Stomach smooth muscle (tissue), 2 donors: ENCODE results near the gene LENG1.

Experiments
- H3K27ac ChIP-seq: one replicate; pipeline ENCODE4 v1.7.0; 2013; ENCODE audit warnings: mild to moderate bottlenecking, low read length, inconsistent platforms
- H3K27me3 ChIP-seq, 2 donors: one replicate each; pipeline ENCODE4 v1.7.0; 2013; ENCODE audit warnings: low read length in 2 of 2; ENCODE audit not compliant: insufficient read depth in 2 of 2, control insufficient read depth in 1 of 2
- H3K36me3 ChIP-seq, 2 donors: one replicate each; pipeline ENCODE4 v1.7.0; 2013; ENCODE audit warnings: low read length in 2 of 2; ENCODE audit not compliant: control insufficient read depth in 2 of 2, insufficient read depth in 2 of 2
- H3K4me1 ChIP-seq: one replicate; pipeline ENCODE4 v1.7.0; 2013; ENCODE audit warnings: low read length; ENCODE audit not compliant: control insufficient read depth, insufficient read depth
- H3K4me3 ChIP-seq, 2 donors: one replicate each; pipeline ENCODE4 v1.7.0; 2013; ENCODE audit warnings: low read length in 2 of 2
- H3K9ac ChIP-seq, 2 donors: one replicate each; pipeline ENCODE4 v1.7.0; 2013; ENCODE audit warnings: low read length in 2 of 2, mild to moderate bottlenecking in 1 of 2
- H3K9me3 ChIP-seq, 2 donors: one replicate each; pipeline ENCODE4 v1.7.0; 2013; ENCODE audit warnings: low read length in 2 of 2; ENCODE audit not compliant: control insufficient read depth in 2 of 2
- donor health status: healthy.
- donor health status: Pancreatic carcinoma.

LENG1 gene

DNA sequence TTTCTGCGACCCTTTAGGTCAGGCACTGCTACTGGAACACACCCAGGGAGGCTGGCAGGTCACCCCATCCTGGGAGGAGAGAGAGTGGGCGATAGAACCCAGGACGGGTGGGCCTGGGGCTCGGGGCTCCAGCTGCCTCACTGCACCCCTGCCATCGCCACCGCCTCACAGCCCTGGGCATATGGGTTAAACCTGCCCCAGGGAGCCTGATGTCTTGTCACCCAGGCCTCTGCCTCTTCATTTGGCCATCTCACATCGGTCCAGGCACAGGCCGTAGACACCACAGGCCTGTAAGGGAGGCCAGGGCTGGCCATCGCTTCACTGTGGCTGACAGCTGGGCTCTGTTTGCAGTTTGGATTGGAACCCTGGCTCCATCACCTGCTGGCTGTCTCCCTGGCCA, 33.8 kb downstream of the LENG1 start:
- no peak overlapping the region for H3K9ac ChIP-seq

DNA sequence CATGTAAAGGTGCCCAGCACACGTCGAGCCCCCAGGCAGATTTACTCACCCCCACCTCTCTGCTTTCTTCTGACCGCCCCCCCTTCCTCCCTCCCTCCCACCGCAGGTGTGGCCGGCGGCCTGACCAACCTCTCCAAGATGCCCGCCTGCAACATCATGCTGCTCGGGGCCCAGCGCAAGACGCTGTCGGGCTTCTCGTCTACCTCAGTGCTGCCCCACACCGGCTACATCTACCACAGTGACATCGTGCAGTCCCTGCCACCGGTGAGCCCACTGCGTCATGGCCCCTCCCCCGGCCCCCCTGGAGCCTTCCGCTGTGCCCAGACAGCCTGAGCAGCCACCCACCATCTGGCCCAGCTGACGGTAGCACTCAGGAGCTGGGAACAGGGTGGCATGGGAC, 35.1 kb downstream of the LENG1 start:
- Histone ChIP-seq H3K9me3 (no peaks in the 10 kb centered on the region), H3K27me3 (no peaks in the 10 kb centered on the region), H3K27ac (no peak overlapping the region), H3K9ac (no peak overlapping the region), H3K4me3 (no peak overlapping the region), H3K4me1 (no peaks in the 10 kb centered on the region), H3K36me3 (peaks cover 58 to 72% of the 10 kb centered on the region in 2 donors)

More for the DNA sequence above, 33.8 kb downstream of the LENG1 start:
- H3K9me3 ChIP-seq = no peaks in the 10 kb centered on the region
- no peaks in the 10 kb centered on the region for H3K4me1 ChIP-seq
- peaks cover 56 to 65% of the 10 kb centered on the region in 2 donors for H3K36me3 ChIP-seq
- no peak overlapping the region for H3K27ac ChIP-seq
- H3K27me3 ChIP-seq = no peaks in the 10 kb centered on the region
- no peak overlapping the region for H3K4me3 ChIP-seq

DNA sequence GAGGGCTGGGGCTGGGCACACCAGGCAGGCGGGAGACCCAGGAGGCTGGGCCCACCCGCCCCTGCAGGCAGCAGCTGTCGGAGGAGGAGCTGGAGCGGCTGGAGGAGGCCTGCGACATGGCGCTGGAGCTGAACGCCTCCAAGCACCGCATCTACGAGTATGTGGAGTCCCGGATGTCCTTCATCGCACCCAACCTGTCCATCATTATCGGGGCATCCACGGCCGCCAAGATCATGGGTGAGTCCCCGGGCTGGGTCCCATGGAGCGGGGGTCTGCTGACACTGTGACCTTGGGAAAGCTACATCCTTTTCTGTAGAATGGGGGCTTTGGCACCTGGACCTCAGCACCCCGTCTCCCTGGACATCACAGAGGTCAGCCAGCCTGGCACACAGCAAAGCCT, 35.8 kb downstream of the LENG1 start:
- no peaks in the 10 kb centered on the region for H3K9me3 ChIP-seq
- no peaks in the 10 kb centered on the region for H3K4me1 ChIP-seq
- H3K27ac ChIP-seq = no peak overlapping the region
- H3K9ac ChIP-seq = no peak overlapping the region
- H3K4me3 ChIP-seq = no peak overlapping the region
- no peaks in the 10 kb centered on the region for H3K27me3 ChIP-seq
- peaks cover 53 to 70% of the 10 kb centered on the region in 2 donors for H3K36me3 ChIP-seq

DNA sequence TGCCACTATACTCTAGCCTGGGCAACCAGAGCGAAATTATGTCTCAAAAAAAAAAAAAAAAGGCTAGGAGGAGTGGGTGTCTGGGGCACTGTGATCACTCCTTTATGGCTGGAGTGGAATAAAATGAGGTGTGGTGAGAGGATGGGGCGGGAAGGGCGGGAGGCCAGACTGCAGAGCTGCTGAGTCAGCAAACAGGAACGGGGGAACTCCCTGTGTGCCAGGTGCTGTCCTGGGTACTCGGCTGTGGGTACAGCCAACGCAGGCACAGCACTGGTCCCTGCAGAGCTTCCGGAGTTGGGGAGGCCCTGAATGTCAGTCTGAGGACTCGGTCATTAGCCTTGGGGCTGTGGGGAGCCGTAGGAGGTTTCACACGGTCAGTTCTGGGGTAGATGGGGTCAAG, 38.3 kb downstream of the LENG1 start:
- H3K4me1 ChIP-seq = peaks cover 10% of the 10 kb centered on the region
- H3K36me3 ChIP-seq = peaks cover 47 to 63% of the 10 kb centered on the region in 2 donors
- H3K27me3 ChIP-seq = no peaks in the 10 kb centered on the region
- H3K4me3 ChIP-seq = no peak overlapping the region
- no peaks in the 10 kb centered on the region for H3K9me3 ChIP-seq
- H3K9ac ChIP-seq = no peak overlapping the region
- no peak overlapping the region for H3K27ac ChIP-seq

DNA sequence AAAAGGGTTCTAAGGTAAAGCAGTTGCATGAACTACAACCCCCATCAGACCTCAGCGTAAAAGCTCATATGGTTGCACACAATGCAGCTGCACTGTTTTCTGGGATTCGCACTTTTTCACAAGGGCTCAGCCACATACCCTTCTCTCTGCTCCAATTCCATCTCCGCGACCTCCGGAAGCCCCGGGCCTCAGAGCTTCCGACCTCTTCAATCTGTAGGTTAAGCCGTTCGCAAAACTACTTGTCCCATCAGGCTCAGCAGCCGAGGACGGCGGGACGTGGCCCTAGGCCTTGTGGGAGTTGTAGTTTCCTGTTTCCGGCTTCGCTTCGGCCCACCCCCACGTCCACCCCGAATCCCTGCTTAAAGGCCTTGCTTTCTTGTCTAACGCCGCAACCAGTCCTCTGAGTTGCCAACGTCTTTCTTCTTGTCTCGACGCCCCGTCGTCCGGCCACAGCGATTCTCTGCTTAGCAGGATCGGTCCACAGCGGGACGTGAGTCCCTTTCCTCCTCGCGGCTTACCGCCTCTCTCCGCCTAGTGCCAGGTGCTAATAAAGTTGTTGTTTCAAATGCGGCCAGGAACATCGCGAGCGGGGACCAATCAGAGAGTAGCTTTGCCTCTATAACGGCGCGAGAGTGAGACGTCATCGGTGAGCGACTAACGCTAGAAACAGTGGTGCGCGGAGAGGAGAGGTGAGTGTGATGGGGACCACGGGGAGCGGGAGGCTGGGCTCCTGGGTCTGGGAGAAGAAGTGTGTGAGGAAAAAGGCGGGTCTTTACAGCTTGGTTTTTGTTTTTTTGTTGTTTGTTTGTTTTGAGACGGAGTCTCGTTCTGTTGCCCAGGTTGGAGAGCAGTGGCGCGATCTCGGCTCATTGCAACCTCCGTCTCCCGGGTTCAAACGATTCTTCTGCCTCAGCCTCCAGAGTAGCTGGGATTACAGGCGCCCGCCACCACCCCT, 44.1 kb downstream of the LENG1 start, which contains the start of the genes PRPF31 and TFPT:
TSS of gene PRPF31 (plus strand) at position 646 of the 955 bp plus-strand sequence. CDS start 2,525 bp downstream, outside the sequence.
TSS of gene TFPT (minus strand) at position 549 of the 955 bp plus-strand sequence. CDS start at position 161, 388 bp downstream.
- peak within 1 kb of the TSS; percentile 99 for H3K4me3 ChIP-seq
- H3K36me3 ChIP-seq = peaks cover 9 to 25% of the 10 kb centered on the region in 2 donors
- peak within 1 kb of the TSS; percentile 88 to 96 for H3K9ac ChIP-seq
- peak within 1 kb of the TSS; percentile 88 for H3K27ac ChIP-seq
- peaks cover 26% of the 10 kb centered on the region for H3K4me1 ChIP-seq
- no peaks in the 10 kb centered on the region for H3K9me3 ChIP-seq
- no peaks in the 10 kb centered on the region for H3K27me3 ChIP-seq

DNA sequence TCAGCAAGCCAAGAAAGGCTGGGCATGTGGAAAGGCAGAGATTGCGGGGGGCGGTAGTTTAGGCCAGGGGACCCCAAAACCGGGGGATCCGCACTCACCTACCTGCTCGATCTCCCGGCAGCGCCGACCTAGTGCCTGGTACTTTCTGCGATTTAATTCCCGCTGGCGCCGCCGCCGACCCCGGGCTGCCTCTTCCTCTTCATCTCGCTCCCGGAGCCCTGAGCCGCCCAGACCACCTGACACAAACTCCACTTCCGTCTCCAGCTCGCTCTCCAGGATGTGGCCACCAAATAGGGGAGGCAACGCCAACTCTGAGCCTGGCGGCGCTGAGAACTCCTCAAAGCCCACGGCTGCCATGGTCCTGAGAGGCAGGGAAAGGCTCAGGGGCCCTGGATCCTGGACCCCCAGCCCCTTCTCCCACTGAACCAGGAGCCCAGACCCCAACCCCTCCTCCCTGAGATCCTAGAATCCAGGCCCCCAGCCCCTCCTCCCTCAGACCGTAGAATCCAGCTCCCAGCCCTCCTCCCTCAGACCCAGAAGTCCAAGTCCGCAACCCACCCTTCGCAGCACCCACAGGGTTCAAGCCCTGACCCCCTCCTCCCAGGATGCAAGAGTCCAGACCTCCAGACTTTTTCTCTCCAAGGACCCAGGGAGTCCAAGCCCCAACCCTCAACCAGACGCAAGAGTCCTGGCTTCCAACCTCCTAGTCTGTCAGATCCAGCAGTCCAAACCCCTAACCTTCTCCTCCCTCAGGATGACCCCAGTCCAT, 45.0 kb downstream of the LENG1 start:
- H3K9ac ChIP-seq = peak overlapping the region; percentile 88 to 96
- peaks cover 26% of the 10 kb centered on the region for H3K4me1 ChIP-seq
- H3K4me3 ChIP-seq = peak overlapping the region; percentile 99
- H3K27me3 ChIP-seq = no peaks in the 10 kb centered on the region
- H3K9me3 ChIP-seq = no peaks in the 10 kb centered on the region
- H3K36me3 ChIP-seq = peaks cover 12 to 22% of the 10 kb centered on the region in 2 donors
- peak overlapping the region; percentile 88 for H3K27ac ChIP-seq

DNA sequence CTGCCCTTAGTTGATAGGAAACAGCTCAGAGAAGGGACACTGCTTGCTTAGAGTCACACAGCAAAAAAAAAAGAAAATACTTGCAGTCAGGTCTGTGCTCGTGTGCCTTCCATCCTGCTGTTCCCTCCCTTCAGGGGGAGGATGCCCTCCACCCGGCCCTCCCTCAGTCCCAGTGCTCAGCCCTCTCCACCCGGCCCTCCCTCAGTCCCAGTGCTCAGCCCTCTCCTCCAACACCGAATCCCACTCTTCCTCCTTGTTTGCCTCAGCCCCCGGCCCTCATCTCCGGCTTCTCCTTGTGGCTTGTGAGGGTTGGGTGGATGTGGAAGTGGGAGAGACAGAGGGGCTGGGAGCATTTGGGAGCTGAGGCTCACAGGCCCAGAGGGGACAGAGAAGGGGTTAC, 49.9 kb downstream of the LENG1 start:
- Histone ChIP-seq H3K4me3 (no peak overlapping the region), H3K9ac (no peak overlapping the region), H3K27me3 (no peaks in the 10 kb centered on the region), H3K4me1 (peaks cover 8% of the 10 kb centered on the region), H3K9me3 (no peaks in the 10 kb centered on the region), H3K27ac (no peak overlapping the region), H3K36me3 (peaks cover 28 to 37% of the 10 kb centered on the region in 2 donors)

DNA sequence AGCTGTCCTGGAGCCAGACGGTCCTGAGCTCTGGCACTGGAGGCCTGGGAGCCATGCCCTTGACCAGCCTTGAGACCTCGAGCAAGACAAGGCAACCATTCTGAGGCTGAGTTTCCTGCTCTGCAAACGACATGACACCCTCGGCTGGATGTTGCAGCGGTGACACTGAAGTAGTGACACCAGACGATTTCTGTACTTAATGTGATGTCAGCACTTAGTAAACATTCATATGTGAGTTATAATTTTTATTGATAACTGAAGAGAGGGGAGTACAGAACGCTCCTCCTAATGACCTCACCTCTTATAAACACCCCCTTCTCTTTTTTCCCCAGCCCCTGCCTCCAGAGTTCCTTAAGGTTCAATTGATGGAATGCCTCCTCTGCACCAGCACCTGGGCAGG, 51.0 kb downstream of the LENG1 start:
- H3K36me3 ChIP-seq = peaks cover 28 to 37% of the 10 kb centered on the region in 2 donors
- peaks cover 2% of the 10 kb centered on the region for H3K4me1 ChIP-seq
- no peaks in the 10 kb centered on the region for H3K9me3 ChIP-seq
- no peak overlapping the region for H3K4me3 ChIP-seq
- H3K27ac ChIP-seq = no peak overlapping the region
- H3K9ac ChIP-seq = no peak overlapping the region
- H3K27me3 ChIP-seq = no peaks in the 10 kb centered on the region

DNA sequence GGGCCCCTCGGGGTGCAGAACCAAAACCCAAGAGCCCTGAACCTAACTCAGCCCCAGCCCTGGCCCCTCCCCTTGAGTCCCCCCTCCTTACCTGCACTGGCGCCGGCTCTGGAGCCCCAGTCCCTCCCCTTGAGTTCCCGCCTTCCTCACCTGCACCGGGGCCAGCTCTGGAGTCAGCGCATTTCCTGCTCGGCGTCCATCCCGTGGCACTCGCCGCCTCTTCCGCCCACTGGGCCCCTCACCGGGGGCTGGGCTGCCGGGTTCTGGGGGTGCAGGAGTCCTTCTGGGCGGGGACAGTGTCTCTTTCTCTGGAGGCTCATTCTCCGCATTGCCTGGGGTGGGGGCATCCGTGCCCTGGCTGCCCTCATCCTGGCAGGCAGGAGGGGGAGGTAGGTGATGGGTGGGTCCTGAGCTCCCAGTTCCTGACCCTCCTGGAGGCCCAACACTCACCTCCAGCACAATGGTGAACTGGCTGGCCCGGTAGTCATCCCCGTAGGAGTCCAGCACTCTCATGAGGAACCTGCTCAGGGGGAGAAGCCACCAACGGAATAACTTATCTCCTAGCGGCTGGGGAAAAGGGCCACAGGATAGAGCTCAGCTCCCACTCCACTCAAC, 51.5 kb downstream of the LENG1 start:
- Histone ChIP-seq H3K27ac (no peak overlapping the region), H3K9me3 (no peaks in the 10 kb centered on the region), H3K27me3 (no peaks in the 10 kb centered on the region), H3K9ac (no peak overlapping the region), H3K4me3 (no peak overlapping the region), H3K4me1 (peaks cover 7% of the 10 kb centered on the region), H3K36me3 (peaks cover 28 to 37% of the 10 kb centered on the region in 2 donors)

DNA sequence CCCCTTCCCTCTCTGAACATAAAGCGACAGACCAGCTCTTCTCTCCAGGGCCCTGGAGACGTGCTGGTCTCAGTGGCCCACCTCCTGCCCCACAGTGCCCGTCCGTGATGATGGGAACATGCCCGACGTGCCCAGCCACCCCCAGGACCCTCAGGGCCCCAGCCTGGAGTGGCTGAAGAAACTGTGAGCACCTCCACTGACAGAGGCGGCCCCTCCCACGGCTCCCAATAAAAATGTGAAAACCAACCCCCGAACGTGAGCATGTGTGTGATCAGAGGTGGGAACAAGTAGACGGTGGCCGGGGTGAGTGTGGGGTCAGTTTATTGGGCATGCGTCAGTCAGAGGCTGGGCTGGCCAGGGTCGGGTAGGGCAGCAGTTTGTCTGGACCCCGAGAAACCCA, 52.8 kb downstream of the LENG1 start:
- no peak overlapping the region for H3K27ac ChIP-seq
- H3K9ac ChIP-seq = no peak overlapping the region
- no peaks in the 10 kb centered on the region for H3K9me3 ChIP-seq
- peaks cover 11% of the 10 kb centered on the region for H3K4me1 ChIP-seq
- peaks cover 26 to 37% of the 10 kb centered on the region in 2 donors for H3K36me3 ChIP-seq
- no peaks in the 10 kb centered on the region for H3K27me3 ChIP-seq
- no peak overlapping the region for H3K4me3 ChIP-seq
